ENCODE measurements around the gene DSCAM. TPM values are rescaled to one million over a fixed set of nuclear protein-coding genes. Genes with fewer than 3 reads are reported as not detected.

Gene DSCAM
- total and polyA plus RNA-seq, 2 donors (not counting 1 experiment from before 2014, with no cell fraction given): not detected

DNA sequence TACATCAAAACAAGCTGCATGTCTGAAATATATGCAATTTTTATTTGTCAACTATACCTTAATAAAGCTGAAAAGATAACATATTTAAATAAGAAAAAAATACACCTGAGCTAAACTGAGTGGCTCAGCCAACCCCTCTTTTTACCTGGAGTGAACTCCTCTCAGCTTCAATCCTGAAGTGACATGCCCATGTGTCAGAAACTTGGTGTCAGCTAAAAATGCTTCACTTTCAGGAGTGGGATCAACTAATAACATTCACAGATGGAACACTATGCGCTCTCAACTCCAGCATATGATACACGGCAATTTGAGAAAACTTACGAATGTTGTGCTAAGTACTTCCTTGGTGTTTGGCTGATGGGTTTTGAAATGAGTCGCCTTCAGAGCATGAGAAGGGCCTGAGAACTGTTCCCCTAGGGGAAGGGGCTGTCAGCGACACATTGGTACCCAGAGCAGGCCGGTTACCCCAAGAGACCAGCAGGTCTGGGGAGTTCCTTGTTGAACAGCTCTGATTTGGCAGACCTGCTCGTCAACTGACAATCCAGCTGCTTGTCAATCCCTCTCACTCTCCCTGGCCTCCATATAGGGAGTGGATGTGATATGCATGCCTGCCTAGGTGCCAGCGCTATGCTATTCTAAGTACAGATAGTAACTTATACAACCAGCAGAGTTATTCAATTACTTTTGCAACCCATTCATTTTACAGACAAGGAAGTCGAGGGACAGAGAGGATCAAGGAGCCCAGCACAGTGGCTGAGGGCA is 712.0 kb downstream of the DSCAM start:
- no peak overlapping the region for H3K4me3 Mint-ChIP-seq
- no peak overlapping the region for H3K27ac Mint-ChIP-seq
- H2AFZ ChIP-seq (ENCODE audit: insufficient read depth, low read depth, low read length, poor library complexity, severe bottlenecking): no peak overlapping the region
- 86% methylated on average over 7 of the region's 9 CpGs for WGBS (ENCODE audit: insufficient coverage)
- TF ChIP-seq EZH2 (IDR thresholded peaks at IDR 0.05; ENCODE audit: borderline replicate concordance, insufficient read depth, low read depth, low read length, poor library complexity, severe bottlenecking): no peak
- TF ChIP-seq, protein P1, sequence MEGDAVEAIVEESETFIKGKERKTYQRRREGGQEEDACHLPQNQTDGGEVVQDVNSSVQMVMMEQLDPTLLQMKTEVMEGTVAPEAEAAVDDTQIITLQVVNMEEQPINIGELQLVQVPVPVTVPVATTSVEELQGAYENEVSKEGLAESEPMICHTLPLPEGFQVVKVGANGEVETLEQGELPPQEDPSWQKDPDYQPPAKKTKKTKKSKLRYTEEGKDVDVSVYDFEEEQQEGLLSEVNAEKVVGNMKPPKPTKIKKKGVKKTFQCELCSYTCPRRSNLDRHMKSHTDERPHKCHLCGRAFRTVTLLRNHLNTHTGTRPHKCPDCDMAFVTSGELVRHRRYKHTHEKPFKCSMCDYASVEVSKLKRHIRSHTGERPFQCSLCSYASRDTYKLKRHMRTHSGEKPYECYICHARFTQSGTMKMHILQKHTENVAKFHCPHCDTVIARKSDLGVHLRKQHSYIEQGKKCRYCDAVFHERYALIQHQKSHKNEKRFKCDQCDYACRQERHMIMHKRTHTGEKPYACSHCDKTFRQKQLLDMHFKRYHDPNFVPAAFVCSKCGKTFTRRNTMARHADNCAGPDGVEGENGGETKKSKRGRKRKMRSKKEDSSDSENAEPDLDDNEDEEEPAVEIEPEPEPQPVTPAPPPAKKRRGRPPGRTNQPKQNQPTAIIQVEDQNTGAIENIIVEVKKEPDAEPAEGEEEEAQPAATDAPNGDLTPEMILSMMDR (IDR thresholded peaks at IDR 0.05): no peak
- peaks cover 0 to 11% (median 0%) of the 10 kb centered on the region in 3 donors for H3K9me3 ChIP-seq (ENCODE audit: control extremely low read depth in 1 of 3, control insufficient read depth in 2 of 3, insufficient read depth in 1 of 3, low read length in 2 of 3)
- H3K9ac ChIP-seq (ENCODE audit: low read length): no peak overlapping the region
- H3K4me3 ChIP-seq (ENCODE audit: control extremely low read depth in 1 of 5, extremely low read depth in 1 of 5, insufficient read depth in 1 of 5, low read depth in 2 of 5, low read length in 4 of 5): no peak overlapping the region
- no peak for ATAC-seq (ENCODE audit: low read depth)
- H3K4me1 Mint-ChIP-seq: no peaks in the 10 kb centered on the region
- CTCF ChIA-PET: interaction anchor here (2.3 kb wide), 1 partner anchor 9 kb away, joined by 6 read pairs; no protein-coding TSS in a partner anchor
- no peaks in the 10 kb centered on the region for H4K20me1 ChIP-seq (ENCODE audit: control insufficient read depth, insufficient read depth, low read length, poor library complexity, severe bottlenecking)
- H3K4me2 ChIP-seq (replicated peaks; ENCODE audit: low read depth, low read length, poor library complexity, severe bottlenecking): no peak overlapping the region
- no peaks in the 10 kb centered on the region for H3K27me3 ChIP-seq (replicated peaks in 1 of 4; ENCODE audit: control extremely low read depth in 1 of 4, control insufficient read depth in 3 of 4, insufficient read depth in 4 of 4, low read length in 3 of 4)
- H3K79me2 ChIP-seq (ENCODE audit: control insufficient read depth, insufficient read depth, low read length): no peaks in the 10 kb centered on the region
- intact Hi-C loops (cut with micrococcal nuclease): no loop called here
- H3K36me3 ChIP-seq (replicated peaks in 1 of 2; ENCODE audit: control extremely low read depth in 1 of 2, control insufficient read depth in 1 of 2, extremely low read depth in 1 of 2, insufficient read depth in 2 of 2, low read length in 1 of 2): no peaks in the 10 kb centered on the region
- H3K4me1 ChIP-seq (ENCODE audit: control insufficient read depth in 2 of 2, insufficient read depth in 2 of 2, low read length in 2 of 2): no peaks in the 10 kb centered on the region
- peaks cover 4% of the 10 kb centered on the region for H3K9me3 Mint-ChIP-seq (ENCODE audit: insufficient read depth)
- no peak overlapping the region for H3K27ac ChIP-seq (ENCODE audit: low read length in 2 of 2)
- no peak for DNase-seq
- no peaks in the 10 kb centered on the region for H3K27me3 Mint-ChIP-seq
- POLR2A ChIA-PET: no interaction called here

DNA sequence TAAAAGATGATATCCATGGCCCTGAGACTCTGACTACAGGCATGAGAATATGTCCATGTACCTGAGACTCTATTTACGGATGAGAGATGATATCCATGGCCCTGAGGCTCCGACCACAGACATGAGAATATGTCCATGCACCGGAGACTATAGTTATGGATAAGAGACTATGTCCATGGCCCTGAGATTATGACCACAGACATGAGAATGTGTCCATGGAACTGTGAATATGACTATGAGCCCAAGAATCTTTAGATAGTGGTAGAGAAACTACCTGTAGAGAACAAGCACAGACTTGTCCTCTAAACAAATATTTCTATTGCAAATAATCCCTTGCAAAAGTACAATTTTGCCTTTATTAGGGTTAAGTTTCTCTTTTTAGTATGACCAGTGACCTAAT is 716.5 kb downstream of the DSCAM start:
- Histone ChIP-seq H3K27ac (ENCODE audit: low read length in 2 of 2) (no peak overlapping the region), H3K4me1 (ENCODE audit: control insufficient read depth in 2 of 2, insufficient read depth in 2 of 2, low read length in 2 of 2) (no peaks in the 10 kb centered on the region), H3K36me3 (replicated peaks in 1 of 2; ENCODE audit: control extremely low read depth in 1 of 2, control insufficient read depth in 1 of 2, extremely low read depth in 1 of 2, insufficient read depth in 2 of 2, low read length in 1 of 2) (no peaks in the 10 kb centered on the region), H3K27me3 (replicated peaks in 1 of 4; ENCODE audit: control extremely low read depth in 1 of 4, control insufficient read depth in 3 of 4, insufficient read depth in 4 of 4, low read length in 3 of 4) (no peaks in the 10 kb centered on the region), H3K79me2 (ENCODE audit: control insufficient read depth, insufficient read depth, low read length) (no peaks in the 10 kb centered on the region), H3K4me2 (replicated peaks; ENCODE audit: low read depth, low read length, poor library complexity, severe bottlenecking) (no peak overlapping the region), H3K4me3 (ENCODE audit: control extremely low read depth in 1 of 5, extremely low read depth in 1 of 5, insufficient read depth in 1 of 5, low read depth in 2 of 5, low read length in 4 of 5) (no peak overlapping the region), H3K9ac (ENCODE audit: low read length) (no peak overlapping the region), H4K20me1 (ENCODE audit: control insufficient read depth, insufficient read depth, low read length, poor library complexity, severe bottlenecking) (no peaks in the 10 kb centered on the region), H2AFZ (ENCODE audit: insufficient read depth, low read depth, low read length, poor library complexity, severe bottlenecking) (no peak overlapping the region), H3K9me3 (ENCODE audit: control extremely low read depth in 1 of 3, control insufficient read depth in 2 of 3, insufficient read depth in 1 of 3, low read length in 2 of 3) (peaks cover 0 to 14% (median 0%) of the 10 kb centered on the region in 3 donors)
- Mint-ChIP-seq H3K4me1 (no peaks in the 10 kb centered on the region), H3K4me3 (no peak overlapping the region), H3K9me3 (ENCODE audit: insufficient read depth) (peaks cover 8% of the 10 kb centered on the region), H3K27ac (no peak overlapping the region), H3K27me3 (no peaks in the 10 kb centered on the region)
- intact Hi-C loops (cut with micrococcal nuclease): no loop called here
- WGBS (ENCODE audit: insufficient coverage): 81% methylated on average over 2 of the region's 3 CpGs
- TF ChIP-seq EZH2 (IDR thresholded peaks at IDR 0.05; ENCODE audit: borderline replicate concordance, insufficient read depth, low read depth, low read length, poor library complexity, severe bottlenecking): no peak
- TF ChIP-seq, protein P1 (IDR thresholded peaks at IDR 0.05): no peak
- ChIA-PET CTCF (no interaction called here), POLR2A (no interaction called here)
- ATAC-seq (ENCODE audit: low read depth): no peak
- DNase-seq: no peak
